A673 (cell line): ENCODE results near the gene LPP.

Experiments used
- EZH2 ChIP-seq: fragments of 200-600 bp; sonication (generic); IDR thresholded peaks from 2 replicates; pipeline ENCODE4 v1.6.1; 2017; ENCODE audit warnings: borderline replicate concordance, low read depth, mild to moderate bottlenecking, mixed read lengths, antibody characterized with exemption, low read length; ENCODE audit not compliant: poor library complexity, severe bottlenecking
- TF ChIP-seq, protein P1 (sequence below): fragments of 300-800, 200-600 bp; sonication (generic); conservative IDR thresholded peaks from 2 replicates; pipeline ENCODE4 v1.5.1; 2017; ENCODE audit warnings: low read depth, mild to moderate bottlenecking, antibody characterized with exemption, low read length, moderate library complexity, mixed read lengths

DNA sequence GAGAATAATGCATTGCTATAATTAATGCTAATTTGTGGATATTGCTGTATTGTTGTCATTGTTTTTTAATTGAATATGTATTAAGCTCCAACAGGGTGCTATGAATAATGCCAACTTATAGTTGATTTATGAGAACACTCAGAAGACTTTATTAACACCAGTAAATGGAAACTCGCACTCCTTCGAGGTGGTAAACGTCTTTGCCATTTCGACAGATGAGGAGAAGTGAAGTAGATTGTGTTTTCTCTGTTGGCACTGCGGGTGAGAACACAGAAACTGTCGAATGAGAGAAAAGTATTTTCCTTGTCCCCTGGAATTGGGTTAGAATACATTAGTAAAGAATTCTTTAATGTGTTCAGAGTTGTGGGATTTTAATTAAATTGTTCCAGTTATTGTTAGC, 354.5 kb downstream of the LPP start:
- no peak for TF ChIP-seq EZH2
- TF ChIP-seq, protein P1, sequence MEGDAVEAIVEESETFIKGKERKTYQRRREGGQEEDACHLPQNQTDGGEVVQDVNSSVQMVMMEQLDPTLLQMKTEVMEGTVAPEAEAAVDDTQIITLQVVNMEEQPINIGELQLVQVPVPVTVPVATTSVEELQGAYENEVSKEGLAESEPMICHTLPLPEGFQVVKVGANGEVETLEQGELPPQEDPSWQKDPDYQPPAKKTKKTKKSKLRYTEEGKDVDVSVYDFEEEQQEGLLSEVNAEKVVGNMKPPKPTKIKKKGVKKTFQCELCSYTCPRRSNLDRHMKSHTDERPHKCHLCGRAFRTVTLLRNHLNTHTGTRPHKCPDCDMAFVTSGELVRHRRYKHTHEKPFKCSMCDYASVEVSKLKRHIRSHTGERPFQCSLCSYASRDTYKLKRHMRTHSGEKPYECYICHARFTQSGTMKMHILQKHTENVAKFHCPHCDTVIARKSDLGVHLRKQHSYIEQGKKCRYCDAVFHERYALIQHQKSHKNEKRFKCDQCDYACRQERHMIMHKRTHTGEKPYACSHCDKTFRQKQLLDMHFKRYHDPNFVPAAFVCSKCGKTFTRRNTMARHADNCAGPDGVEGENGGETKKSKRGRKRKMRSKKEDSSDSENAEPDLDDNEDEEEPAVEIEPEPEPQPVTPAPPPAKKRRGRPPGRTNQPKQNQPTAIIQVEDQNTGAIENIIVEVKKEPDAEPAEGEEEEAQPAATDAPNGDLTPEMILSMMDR: no peak
